Central memory CD4-positive, alpha-beta T cell (primary cell): ENCODE measurements around the gene PXMP4.

Experiments used
- DNase-seq: peaks from one replicate; pipeline ENCODE4 v3.0.0; 2022

The PXMP4 gene

DNA sequence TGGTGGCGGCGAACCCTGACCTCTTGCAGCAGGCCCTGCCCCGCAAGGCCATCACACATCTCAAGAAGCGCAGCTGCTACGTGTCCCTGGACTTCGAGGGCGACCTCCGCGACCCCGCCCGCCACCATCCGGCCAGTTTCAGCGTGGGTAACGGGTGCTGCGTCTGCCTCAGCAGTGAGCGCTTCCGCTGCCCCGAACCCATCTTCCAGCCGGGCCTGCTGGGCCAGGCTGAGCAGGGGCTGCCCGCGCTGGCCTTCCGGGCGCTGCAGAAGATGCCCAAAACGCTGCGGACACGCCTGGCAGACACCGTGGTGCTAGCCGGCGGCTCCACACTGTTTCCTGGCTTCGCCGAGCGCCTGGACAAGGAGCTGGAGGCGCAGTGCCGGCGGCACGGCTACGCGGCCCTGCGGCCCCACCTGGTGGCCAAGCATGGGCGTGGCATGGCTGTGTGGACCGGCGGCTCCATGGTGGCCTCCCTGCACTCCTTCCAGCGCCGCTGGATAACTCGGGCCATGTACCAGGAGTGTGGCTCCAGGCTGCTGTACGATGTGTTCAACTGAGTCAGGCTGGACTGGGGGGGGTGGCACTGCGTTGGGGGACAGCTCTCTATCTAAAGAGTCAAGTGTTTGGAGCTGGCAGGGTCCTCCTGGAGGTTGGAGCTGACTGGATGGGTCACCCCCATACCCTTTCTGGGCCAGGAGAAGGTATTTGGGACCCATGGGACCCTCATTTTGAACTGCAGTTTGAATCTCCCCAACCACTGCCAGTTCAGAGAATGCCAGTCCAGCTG is 52.2 kb downstream of the PXMP4 start:
- DNase-seq, result peak; percentile 70

DNA sequence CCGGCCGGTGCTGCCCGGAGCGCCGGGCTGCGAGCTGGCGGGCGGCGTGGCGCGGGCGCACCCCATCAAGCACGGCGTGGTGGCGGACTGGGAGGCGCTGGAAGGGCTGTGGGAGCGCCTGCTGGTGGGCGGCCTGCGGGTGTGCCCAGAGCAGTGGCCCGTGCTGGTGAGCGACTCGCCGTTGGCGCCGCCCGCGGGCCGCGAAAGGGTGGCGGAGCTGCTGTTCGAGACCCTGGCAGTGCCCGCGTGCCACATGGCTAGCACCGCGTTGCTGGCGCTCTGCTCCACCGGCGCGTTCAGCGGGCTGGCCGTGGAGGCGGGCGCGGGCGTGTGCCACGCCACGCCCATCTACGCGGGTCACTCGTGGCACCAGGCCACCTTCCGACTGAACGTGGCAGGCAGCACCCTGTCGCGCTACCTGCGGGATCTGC is 52.9 kb downstream of the PXMP4 start:
- DNase-seq, result peak; percentile 32

DNA sequence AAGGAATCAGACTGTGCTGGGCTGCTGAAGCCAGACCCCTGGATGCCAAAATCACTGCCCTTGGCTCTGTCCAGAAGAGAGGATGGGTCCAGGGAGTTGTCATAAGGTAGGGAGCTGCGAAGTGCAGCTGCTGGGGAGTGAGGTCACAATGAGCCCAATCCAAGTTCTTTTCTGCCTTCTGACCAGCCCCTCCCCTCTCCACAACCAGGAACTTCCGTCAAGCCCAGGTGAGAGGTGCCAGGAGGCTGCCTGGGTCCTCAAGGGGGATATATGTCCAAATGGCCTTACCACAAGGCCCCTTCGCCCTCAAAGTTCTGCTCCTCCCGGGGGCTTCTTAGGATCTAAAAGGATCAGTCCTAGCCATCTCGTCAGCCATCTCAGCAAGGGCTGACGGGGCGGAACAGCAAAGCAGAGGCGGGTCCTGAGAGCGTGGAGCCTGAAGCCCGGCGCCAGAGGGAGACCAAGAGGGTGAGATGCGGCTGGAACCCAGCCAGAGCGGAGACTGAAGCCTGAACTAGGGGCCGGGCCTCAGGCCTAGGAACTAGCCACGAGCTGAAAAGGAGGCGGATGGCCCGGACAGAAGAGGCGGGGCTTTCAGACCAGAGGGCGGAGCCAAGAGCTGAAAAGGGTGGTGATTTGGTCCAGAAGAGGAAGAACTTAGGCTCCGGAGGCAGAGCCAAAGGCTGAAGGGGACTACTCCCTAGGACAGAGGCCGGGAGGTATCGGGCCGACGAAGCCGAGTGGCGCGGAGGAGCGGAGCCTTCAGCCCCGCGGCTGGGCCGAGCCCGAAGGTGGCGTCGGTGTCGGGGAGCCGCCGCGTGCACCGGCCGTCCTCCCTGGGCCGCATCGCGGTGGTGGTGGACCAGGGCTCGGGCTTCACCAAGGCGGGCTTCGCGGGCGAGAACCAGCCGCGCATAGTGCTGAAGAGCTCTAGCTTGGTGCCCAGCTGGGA is 53.5 kb downstream of the PXMP4 start, which contains the start of gene ACTL10:
Gene ACTL10 (plus strand): TSS at position 651 of the 952 bp plus-strand sequence. CDS start 555 bp downstream, outside the sequence.
- peak; percentile 63 for DNase-seq

DNA sequence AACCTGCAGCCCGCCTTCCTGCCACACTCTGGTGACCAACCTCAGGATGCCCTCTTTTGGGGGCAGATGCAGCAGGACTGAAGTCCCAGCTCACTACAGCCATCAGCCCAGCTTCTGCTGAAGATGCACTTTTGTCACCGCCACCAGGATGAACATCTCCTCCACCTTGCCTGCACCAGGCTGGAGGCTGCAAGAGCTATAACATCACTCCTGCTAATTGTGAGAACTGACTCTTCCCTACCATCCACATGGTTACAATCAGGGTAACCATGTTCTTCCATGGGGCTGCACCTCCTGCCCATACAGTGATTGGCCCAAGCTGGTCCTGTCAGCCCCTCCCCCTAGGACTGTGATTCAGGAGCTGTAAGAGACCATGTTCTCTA is 55.4 kb downstream of the PXMP4 start:
- DNase-seq, result no peak

DNA sequence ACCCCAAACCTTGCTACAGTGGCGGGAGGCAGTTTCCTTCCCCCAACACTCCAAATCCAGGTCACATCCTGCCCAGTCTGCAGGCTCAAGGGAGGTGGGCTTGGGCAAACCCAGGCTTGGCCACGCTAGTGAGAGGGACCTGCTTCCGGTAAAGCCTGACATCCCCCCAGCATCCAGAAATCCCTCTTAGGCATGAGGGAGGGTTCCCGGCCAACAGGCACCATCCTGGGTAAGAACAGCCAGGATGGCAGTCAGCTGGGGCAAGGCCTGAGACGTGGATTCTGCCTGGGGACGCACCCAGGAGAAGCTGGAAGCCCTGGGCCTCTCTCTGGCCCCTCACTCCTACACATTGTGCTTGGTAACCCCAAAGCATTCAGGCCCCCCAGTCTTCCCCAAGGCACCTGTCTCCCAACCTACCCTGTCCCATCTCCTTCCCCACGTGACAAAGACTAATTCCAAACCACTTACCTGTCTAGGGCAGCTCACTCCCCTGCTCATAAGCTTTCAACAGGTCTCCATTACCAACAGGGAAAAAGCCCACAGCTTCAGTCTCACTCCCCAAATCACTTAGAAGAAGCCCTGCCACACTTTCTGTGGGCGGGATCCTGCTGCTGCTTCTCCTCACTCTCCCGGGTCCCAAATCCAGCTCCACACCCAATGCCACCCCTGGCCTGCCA is 55.9 kb downstream of the PXMP4 start:
- no peak for DNase-seq

DNA sequence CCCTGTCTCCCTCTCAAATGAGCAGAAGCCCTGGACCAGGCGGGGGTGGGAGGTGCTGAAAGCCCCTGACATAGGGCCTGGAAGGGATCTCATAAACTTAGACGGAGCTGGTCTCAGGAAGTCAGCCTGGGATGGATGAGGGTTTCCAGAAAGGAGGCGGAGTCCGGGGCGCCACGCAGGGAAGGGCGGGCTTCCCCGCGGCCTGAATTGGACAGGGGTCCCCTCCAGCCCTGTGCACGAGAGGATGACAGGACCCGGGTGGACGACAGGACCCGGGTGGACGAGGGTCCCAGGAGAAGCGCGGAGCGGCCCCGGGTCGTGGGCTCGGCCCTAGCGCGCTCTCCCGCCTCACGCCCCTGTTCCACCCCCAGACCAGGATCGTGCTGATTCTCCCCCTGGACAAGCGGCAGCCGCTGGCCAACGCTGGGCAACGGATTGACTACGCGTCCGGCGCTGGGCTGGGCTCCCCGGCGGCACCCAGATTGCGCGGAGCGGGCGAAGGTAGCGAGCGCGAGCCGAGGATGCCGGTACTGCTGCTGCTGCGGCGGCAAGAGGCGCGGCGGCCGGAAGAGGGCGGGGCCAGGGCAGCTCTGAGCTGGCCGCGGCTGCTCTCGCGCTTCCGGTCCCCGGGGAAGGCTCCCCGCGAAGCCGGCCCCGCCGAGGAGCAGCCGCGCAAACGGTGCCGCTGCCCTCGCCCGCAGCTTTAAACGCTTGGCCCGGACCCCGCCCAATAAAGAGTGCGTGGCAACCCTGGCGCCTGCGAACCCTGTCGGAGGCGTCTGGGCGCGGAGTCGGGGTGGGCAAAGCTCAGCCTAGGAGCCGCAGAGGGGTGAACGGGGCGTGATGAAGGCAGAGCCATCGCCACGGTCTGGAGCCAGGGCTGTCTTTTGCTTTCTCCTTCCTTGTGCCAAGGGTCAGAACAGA is 56.7 kb downstream of the PXMP4 start:
- DNase-seq, result peak; percentile 82

DNA sequence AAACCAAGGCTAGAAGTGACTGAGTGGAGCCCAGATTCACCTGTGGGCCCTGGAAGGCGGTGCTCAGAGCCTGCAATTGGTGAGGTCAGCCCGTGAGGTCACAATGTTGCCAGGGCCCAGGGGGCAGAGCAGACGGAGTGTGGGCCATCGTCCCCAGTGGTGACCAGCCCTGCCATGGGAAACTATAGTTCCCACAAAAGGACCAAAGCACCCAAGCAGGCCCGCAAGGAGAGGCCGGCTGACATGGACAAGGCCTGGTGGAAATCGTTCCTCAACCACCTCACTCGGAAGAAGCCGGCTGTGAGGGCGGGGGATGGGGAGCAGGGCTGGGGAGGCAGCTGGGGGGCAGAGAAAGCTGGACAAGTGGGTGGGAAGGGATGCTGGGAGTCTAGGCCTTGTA is 57.9 kb downstream of the PXMP4 start, which contains the start of gene C20orf144:
Gene C20orf144 (plus strand): TSS at position 156 of the 400 bp plus-strand sequence. CDS start 19 bp downstream, at position 175.
- DNase-seq, result no peak

DNA sequence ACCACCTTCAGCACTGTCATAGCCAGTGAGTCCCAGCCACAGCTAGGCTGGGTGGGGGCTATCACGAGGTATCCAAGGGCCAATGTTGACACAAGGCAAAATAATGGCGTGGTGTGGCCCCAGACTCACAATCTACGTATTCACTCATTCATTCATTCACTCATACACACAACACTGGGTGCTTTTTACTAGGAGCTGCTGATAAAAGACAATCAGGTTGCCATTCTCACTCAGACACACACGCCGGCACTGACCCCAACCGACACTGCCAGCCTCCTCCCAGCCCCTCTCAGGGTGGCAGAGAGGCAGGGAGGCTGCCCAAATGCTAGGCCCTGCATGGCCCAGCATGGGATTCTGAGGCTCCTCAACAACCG is 59.4 kb downstream of the PXMP4 start:
- DNase-seq, result no peak

DNA sequence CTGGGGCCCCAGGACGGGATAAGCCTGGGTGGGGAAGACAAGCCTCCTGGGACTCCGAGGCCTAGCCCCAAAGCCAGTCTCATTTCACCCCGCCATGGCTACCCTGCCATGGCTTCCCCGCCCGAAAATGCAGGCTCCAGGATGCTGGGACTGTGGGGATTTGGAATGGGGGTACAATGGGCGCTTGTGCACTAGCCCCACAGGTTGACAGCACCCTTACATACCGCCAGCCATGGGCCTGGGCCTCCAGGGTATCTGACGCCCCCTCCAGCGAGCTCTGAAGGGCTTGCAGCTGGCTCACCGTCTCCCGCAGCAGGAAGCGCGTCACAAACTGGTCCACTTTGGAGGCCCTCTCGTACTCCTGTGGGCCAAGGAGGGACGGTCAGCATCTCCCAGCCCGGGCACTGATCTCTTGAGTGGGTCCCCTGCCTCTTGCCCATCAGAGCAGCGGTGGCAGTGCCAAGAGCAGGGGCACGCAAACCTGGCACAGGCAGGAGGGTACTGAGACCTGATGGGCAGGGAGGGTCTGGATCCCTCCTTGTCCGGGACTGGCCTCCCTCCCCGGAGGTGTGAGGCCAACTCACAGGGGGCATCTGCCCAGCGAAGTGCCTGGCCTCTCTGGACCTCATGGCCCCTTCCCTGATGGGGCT is 60.0 kb downstream of the PXMP4 start:
- no peak for DNase-seq

DNA sequence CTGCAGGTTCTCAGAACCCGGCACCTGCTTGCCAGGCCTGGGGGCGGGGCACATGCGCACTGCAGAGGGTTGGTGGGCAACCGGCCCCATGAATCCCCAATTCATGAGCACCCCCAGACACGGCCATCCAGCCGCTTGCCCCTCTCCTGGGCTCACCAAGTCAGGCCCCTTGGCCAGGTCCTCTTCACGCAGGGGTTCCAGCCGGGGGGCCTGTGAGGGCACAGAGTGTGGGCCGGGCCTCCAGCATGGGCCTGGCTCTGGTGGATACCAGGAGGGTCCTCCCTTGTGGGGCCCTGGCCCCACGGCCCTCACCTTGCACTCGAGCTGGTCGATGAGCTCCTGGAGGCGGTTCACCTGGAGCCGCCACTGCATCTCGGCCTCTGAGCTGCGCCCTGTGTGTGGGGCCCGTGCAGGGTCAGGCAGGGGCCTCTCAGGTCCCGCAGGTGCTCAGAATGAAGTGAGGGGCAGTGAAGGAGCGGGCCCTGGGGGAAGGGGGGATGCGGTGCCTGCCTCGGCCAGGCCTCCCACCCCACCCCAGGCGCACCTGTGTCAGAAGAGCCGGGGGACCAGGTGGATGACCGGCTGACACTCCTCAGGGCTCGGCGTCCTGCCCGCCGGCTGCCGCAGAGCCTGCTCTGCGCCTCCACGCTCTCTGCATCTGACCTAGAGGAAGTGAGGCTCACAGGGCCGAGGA is 60.6 kb downstream of the PXMP4 start:
- DNase-seq, result no peak

DNA sequence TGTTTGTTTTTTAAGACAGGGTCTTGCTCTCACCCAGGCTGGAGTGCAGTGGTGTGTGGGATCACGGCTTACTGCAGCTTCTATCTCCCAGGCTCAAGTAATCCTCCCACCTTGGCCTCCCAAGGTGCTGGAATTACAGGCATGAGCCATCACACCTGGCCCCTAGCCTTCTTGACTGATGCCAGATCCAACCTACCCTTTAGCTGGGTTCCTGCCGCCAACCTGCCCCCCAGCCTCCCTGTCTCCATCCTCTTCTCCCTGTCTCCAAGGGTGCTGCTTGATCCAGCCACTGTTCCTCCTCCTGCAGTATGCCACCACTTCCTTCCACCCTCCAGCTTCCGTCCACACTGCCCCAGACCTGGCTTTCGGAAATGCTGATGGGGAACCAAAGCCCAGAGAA is 61.2 kb downstream of the PXMP4 start:
- DNase-seq, result no peak

DNA sequence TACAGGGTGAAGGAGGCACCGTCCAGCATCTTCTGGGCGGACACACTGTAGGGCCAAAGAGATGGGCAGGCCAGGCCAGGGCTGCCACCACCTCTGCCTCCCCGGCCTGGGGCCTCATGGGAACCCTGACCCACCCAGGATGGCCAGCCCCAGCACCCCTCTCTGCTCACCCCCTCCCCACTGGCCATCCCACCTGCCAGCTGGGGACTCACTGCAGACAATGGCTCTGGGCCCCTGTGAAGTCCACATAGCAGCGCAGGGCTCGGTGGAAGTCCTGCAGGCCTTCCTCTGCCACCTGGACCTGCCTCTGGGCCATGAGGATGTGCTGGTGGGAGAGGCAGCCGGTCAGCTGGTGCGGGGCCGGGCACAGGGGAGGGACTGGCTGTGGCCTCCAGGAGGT is 61.6 kb downstream of the PXMP4 start:
- DNase-seq, result no peak

DNA sequence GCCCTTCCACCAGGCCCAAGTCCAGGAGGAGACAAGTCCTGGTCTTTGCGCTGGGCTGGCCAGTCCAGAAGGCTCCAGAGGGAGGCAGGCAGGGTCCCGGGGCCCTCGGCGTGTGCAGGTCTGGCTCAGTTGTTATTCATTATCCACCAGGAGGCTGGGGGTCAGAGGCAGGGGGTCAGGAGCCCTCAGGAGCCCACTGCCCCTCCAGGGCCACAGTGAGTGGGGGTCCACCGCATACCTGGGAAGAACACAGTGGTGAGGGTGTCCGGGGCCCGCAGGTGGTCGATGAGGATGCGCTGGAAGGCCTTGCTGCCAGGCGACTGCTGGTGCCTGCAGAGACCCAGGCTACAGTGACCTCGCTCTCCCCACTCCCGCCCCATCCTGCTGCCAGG is 62.4 kb downstream of the PXMP4 start:
- no peak for DNase-seq

DNA sequence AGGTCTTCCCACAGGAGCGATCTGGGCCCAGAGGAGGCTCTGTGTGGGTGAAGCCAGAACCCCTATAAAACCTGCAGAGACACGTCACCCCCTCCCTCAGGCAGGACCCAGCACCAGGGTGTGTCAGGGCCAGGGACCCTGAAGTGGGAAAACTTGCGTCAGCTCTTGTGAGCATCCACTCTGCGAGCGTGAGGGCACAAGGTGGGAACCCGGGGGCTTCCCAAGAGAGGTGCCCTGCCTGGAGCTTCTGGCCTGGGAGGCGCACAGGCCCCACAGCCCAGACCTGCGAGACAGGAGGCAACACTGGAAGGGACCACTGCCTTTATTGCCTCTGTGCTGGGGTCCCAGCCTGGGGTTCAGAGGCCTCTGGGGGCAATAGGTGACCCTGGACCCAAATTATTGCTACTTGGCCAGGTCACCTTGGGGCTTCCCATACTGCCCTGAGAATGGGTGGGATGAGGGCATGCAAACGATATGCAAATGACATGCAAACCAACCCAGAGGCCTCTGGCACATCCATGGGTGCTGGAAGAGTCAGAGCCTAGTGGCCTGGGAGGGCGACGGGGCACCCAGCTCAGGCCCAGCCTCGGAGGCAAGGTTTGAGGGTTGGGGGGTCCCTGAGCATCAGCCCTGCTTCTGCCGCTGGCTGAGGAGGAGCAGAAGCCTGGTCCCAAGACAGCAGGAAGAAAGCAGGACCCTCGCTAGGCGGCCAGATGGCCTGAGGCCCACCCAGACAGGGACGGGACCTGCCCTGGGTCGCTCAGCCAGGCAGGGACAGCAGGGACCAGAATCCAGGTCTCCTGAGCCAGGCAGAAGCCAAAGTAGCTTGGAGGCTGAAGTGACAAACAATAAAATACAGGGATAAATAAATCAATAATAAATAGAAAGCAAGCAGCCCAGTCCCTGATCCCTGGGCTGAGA is 63.1 kb downstream of the PXMP4 start:
- DNase-seq, result no peak

DNA sequence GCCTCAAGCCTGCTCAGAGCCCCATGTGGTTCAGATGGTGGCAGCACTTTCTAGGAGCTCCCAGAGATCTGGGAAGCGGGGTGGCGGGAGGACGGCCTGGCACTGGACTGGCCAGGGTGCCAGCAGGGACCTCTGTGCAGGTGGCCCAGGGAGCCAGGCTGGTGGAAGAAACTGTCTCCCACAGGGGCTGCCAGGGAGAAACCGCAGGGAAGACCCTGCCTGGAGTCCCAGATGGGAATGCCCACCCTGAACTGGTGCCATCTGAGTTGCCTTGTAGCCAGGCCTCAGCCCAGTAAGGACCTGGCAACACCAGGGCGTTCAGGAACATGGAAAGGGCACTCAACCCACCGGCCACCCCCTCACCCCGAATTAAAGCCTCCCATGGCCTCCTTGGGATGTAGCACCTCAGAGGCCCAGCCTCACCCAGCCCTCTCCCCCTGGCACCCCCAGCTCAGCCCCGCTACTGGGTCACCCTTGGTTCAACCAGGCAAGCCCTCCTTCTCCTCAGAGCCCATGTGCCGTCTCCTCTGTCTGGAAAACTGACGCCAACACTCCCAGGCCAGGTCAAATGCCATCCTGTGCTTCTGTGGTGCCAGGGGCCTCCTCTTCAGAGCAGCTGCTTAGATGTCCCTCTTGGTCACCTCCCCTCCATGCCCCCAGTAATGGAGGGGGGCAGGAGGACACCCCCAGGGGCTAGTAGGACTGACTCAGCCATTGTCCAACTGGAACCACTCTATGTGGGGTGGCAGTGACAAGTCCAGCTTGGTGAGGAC is 63.9 kb downstream of the PXMP4 start:
- no peak for DNase-seq

DNA sequence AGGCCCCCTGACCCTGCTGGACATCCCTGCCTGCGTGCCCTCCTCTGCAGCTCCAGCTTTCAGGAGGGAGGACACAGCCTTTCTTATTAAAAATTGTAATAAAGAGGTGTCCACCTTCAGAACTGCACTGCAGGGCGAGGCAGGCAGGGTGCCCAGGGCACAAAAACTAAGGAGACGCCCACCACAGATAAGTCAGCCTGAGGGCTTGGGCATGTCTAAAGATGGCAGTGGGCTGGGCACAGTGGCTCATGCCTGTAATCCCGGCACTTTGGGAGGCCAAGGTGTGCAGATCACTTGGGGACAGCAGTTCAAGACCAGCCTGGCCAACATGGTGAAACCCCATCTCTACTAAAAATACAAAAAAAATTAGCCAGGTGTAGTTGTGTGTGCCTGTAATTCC is 64.9 kb downstream of the PXMP4 start:
- DNase-seq, result no peak

DNA sequence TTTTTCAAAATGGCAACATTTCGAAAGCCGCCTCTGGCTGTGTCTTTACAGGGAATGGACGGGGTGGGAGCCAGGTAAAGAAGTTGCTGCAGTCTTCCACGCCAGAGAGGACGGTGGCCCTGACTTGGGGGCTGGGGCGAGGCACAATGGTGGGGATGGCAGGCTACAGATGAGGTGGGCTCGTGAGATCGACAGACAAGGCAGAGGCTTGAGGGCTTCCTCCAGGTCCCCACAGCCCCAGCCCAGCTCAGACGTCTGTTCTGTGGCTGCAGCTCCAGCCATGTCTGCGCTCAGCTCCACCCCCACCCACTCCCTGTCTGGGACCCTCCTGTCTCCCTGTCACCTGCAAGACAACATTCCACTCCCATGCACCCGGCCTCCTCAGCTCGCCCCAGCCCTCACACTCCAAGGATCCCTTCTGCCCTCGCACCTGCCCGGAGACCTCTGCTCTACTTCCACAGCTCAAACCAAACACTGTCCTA is 65.4 kb downstream of the PXMP4 start:
- no peak for DNase-seq

DNA sequence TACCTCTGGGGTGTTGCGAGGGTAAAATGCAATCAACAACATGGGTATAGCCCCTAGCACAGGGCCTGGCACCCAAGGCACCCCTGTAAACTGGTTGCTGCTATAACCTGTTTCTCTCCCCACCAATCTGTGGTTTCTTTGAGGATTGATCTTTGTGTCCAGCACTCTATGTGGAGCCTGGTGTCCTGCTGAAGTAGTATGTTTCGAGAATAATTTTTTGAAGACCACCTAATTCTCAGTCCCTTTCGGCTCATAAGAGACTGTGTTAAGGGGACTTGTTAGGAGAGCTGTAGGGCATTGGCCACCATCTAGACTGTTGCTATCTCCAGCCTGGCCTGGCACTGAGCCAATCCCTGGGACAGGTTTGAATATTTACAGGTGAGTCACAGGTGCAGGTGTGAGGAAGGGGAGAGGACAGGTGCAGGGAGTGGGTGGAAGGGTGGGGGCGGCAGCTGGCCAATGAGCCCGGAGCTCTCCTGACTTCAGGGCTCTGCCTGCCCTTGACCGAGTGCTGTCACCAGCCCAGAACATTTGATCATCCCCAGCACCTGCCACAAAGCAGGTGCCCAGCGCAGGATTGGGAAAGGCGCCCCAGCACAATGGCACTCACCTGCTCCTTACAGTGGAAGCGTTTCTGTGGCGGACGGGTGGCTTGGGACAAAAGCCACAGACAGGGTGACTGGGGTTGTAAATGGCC is 66.1 kb downstream of the PXMP4 start:
- no peak for DNase-seq
